ENCODE results near the gene HMGB4.

GRCh38 chr1:33826311-33826710 lies 37.6 kb upstream of the HMGB4 start:
- TF ChIP-seq POLR2A (IDR thresholded peaks at IDR 0.05; ENCODE audit: extremely low read depth, insufficient read length) (no peak), CTCF (IDR thresholded peaks at IDR 0.05; ENCODE audit: low read depth, low read length) (no peak)
